Lung (tissue), 12 donors: ENCODE results near the gene NPDC1. TPM values are rescaled to one million over a fixed set of nuclear protein-coding genes. Genes with fewer than 3 reads are reported as not detected.

Experiments used
- ATAC-seq: fragments of 200-7000 bp; cut with Tn5 transposase; one replicate; pipeline ENCODE4 v1.9.1; 2020; ENCODE audit warnings: moderate number of reproducible peaks; ENCODE audit not compliant: insufficient read depth, low FRiP score
- DNase-seq, 3 donors: peaks; one replicate each; pipeline ENCODE4 v3.0.0-alpha.2; 2013 to 2017
- H3K27ac ChIP-seq, 2 donors: one replicate each; pipeline ENCODE4 v1.5.1; 2013; ENCODE audit warnings: mild to moderate bottlenecking in 2 of 2, moderate library complexity in 2 of 2, control low read depth in 1 of 2, inconsistent platforms in 1 of 2, low read depth in 1 of 2, low read length in 1 of 2
- H3K27me3 ChIP-seq, 3 donors: one replicate each; pipeline ENCODE4 v1.5.1; 2013; ENCODE audit warnings: low read length in 2 of 3; ENCODE audit not compliant: control insufficient read depth in 3 of 3, insufficient read depth in 3 of 3
- H3K36me3 ChIP-seq, 4 donors: one replicate each; pipeline ENCODE4 v1.5.1; 2013; ENCODE audit warnings: low read length in 4 of 4, mild to moderate bottlenecking in 1 of 4, moderate library complexity in 1 of 4; ENCODE audit not compliant: control insufficient read depth in 4 of 4, insufficient read depth in 4 of 4
- H3K4me1 ChIP-seq, 5 donors: one replicate each; pipeline ENCODE4 v1.5.1; 2013; ENCODE audit warnings: low read length in 5 of 5, mild to moderate bottlenecking in 2 of 5, moderate library complexity in 1 of 5; ENCODE audit not compliant: control insufficient read depth in 5 of 5, insufficient read depth in 5 of 5
- H3K4me3 ChIP-seq: one replicate; pipeline ENCODE4 v1.5.1; 2013; ENCODE audit warnings: mild to moderate bottlenecking, control low read depth, moderate library complexity
- H3K9ac ChIP-seq, 2 donors: one replicate each; pipeline ENCODE4 v1.5.1; 2013; ENCODE audit warnings: low read length in 2 of 2, control low read depth in 1 of 2; ENCODE audit not compliant: insufficient read depth in 1 of 2
- H3K9me3 ChIP-seq, 4 donors: one replicate each; pipeline ENCODE4 v1.5.1; 2013; ENCODE audit warnings: low read length in 3 of 4, mild to moderate bottlenecking in 1 of 4, moderate library complexity in 1 of 4; ENCODE audit not compliant: control insufficient read depth in 4 of 4, insufficient read depth in 3 of 4
- CTCF ChIP-seq: IDR thresholded peaks from 2 replicates; pipeline ENCODE4 v1.5.1; 2012; ENCODE audit warnings: mild to moderate bottlenecking; ENCODE audit errors: control extremely low read depth, extremely low read depth
- WGBS, 2 donors: extraction: QIAGEN DNeasy Blood & Tissue Kit; methylation state at CpG; one replicate each; pipeline ENCODE4 v1.1.7; 2013; 5-methylcytosine and 5-hydroxymethylcytosine counted together
- polyA plus RNA-seq, 2 donors: library from polyadenylated mRNA; stranded (reverse); fragments of 200-250 nt; gene quantifications; one replicate each; pipeline ENCODE4 v1.2.1, GENCODE V29; 2013
- total RNA-seq, 2 donors: library from RNA; depleted of rRNA in 1 of 2; stranded (reverse); fragments of >200 nt in 1 of 2; gene quantifications; one replicate each; pipeline ENCODE4 v1.2.1, GENCODE V29; 2014 to 2021
- donor health status: control.
- donor health status: control.
- donor health status: Bipolar disorder and iron deficiency.
- donor health status: healthy.
- donor health status: DM: yes; HTN: yes; CAD: no.

NPDC1 gene
- total and polyA plus RNA-seq, 4 donors: 28.7 to 99.3 (median 68.3) TPM

- no peak for TF ChIP-seq CTCF
- Histone ChIP-seq H3K9me3 (no peaks in the 10 kb centered on the region), H3K27me3 (peaks cover 0 to 3% (median 0%) of the 10 kb centered on the region in 3 donors), H3K9ac (peak within 1 kb of the TSS in 1 of 2 donors; percentile 28), H3K36me3 (no peaks in the 10 kb centered on the region), H3K4me3 (peak within 1 kb of the TSS; percentile 36), H3K4me1 (peaks cover 0 to 15% (median 13%) of the 10 kb centered on the region in 5 donors), H3K27ac (no peak within 1 kb of the TSS)
- 4 to 10% methylated on average over 45 to 95 of the region's 95 CpGs for WGBS, 2 donors
- ATAC-seq: no peak
- no peak for DNase-seq
Observed at GRCh38 chr9:137027369-137028262, 18.4 kb downstream of the NPDC1 start, which contains the start of gene ABCA2. Gene ABCA2, minus strand, starts transcription at chr9:137028237. Its CDS starts 97 bp downstream, at chr9:137028140.

- H3K9me3 ChIP-seq: no peaks in the 10 kb centered on the region
- no peak for ATAC-seq
- no peaks in the 10 kb centered on the region for H3K36me3 ChIP-seq
- TF ChIP-seq CTCF: no peak
- peaks cover 0 to 3% (median 0%) of the 10 kb centered on the region in 3 donors for H3K27me3 ChIP-seq
- H3K4me3 ChIP-seq: no peak overlapping the region
- no peak overlapping the region for H3K27ac ChIP-seq
- no peak overlapping the region for H3K9ac ChIP-seq
- WGBS, 2 donors: 78 to 81% methylated on average over 4 of the region's 4 CpGs
- peaks cover 0 to 15% (median 13%) of the 10 kb centered on the region in 5 donors for H3K4me1 ChIP-seq
- no peak for DNase-seq
Observed at GRCh38 chr9:137026828-137027227, 19.1 kb downstream of the NPDC1 start.

GRCh38 chr9:137026384-137026783 is 19.6 kb downstream of the NPDC1 start:
- Histone ChIP-seq H3K36me3 (no peaks in the 10 kb centered on the region), H3K4me1 (peaks cover 0 to 15% (median 13%) of the 10 kb centered on the region in 5 donors), H3K27me3 (peaks cover 0 to 3% (median 0%) of the 10 kb centered on the region in 3 donors), H3K4me3 (no peak overlapping the region), H3K9me3 (no peaks in the 10 kb centered on the region), H3K9ac (no peak overlapping the region), H3K27ac (no peak overlapping the region)
- 82 to 83% methylated on average over 2 of the region's 2 CpGs for WGBS, 2 donors
- TF ChIP-seq CTCF: no peak
- DNase-seq (no peak), ATAC-seq (no peak)
